GM21515 (cell line): ENCODE results near the gene POP5.
"Not testable (repeated sequence)": the region's sequence is repeated elsewhere in the genome, so short reads cannot be mapped to it uniquely, and the experiment has no call there.

Experiments used
- ATAC-seq: cut with Tn5 transposase; IDR thresholded peaks from one replicate; pipeline ENCODE4 v1.9.1; 2021; ENCODE audit not compliant: unreplicated experiment

Gene POP5

GRCh38 chr12:120538281-120539156, 42.7 kb downstream of the POP5 start:
- ATAC-seq, result no peak

GRCh38 chr12:120537856-120538220, 43.4 kb downstream of the POP5 start:
- ATAC-seq, result no peak

GRCh38 chr12:120536064-120536791, 45.0 kb downstream of the POP5 start:
- no peak for ATAC-seq

- ATAC-seq, result peak; percentile 32
Measured at GRCh38 chr12:120534703-120535655, 46.2 kb downstream of the POP5 start.

- peak; percentile 60 for ATAC-seq
Measured at GRCh38 chr12:120534203-120534702, 46.9 kb downstream of the POP5 start, which contains the start of gene RNF10. RNF10 (plus strand) TSS chr12:120534356; CDS start chr12:120534812, 456 bp downstream.

- no peak for ATAC-seq
Measured at GRCh38 chr12:120532701-120533238, 48.4 kb downstream of the POP5 start.

GRCh38 chr12:120530418-120530761, 50.8 kb downstream of the POP5 start:
- not testable (repeated sequence) for ATAC-seq

- ATAC-seq, result no peak
Measured at GRCh38 chr12:120529641-120530417, 51.4 kb downstream of the POP5 start.

GRCh38 chr12:120528861-120529525, 52.2 kb downstream of the POP5 start, which contains the start of gene COQ5:
COQ5 (minus strand) TSS chr12:120529158; CDS start chr12:120529141, 17 bp downstream.
- ATAC-seq, result peak; percentile 57
